Femur (tissue), 1 donor: ENCODE data around the gene SCARB1.

Experiments used
- DNase-seq: peaks from one replicate; pipeline ENCODE4 v3.0.0-alpha.2; 2017

The SCARB1 gene

GRCh38 chr12:124790650-124791400, 72.8 kb downstream of the SCARB1 start:
- DNase-seq, result no peak

- DNase-seq, result no peak
Observed at GRCh38 chr12:124788936-124789555, 74.6 kb downstream of the SCARB1 start.

GRCh38 chr12:124786061-124786964, 77.4 kb downstream of the SCARB1 start:
- DNase-seq, result peak; percentile 93

- DNase-seq, result no peak
Observed at GRCh38 chr12:124784871-124785572, 78.6 kb downstream of the SCARB1 start.

GRCh38 chr12:124783087-124783486, 80.6 kb downstream of the SCARB1 start:
- DNase-seq, result no peak

- no peak for DNase-seq
Observed at GRCh38 chr12:124782132-124782531, 81.5 kb downstream of the SCARB1 start.

GRCh38 chr12:124780752-124781685, 82.6 kb downstream of the SCARB1 start:
- no peak for DNase-seq

- DNase-seq, result no peak
Observed at GRCh38 chr12:124780336-124780735, 83.3 kb downstream of the SCARB1 start.

- DNase-seq, result no peak
Observed at GRCh38 chr12:124779161-124780141, 84.2 kb downstream of the SCARB1 start.

GRCh38 chr12:124778411-124778810, 85.3 kb downstream of the SCARB1 start:
- no peak for DNase-seq

GRCh38 chr12:124777399-124778372, 86.0 kb downstream of the SCARB1 start:
- DNase-seq, result no peak

GRCh38 chr12:124776125-124776513, 87.5 kb downstream of the SCARB1 start:
- DNase-seq, result no peak

- peak; percentile 77 for DNase-seq
Observed at GRCh38 chr12:124774462-124775167, 89.0 kb downstream of the SCARB1 start.

GRCh38 chr12:124774054-124774461, 89.6 kb downstream of the SCARB1 start:
- DNase-seq, result no peak

GRCh38 chr12:124772289-124773170, 91.1 kb downstream of the SCARB1 start:
- no peak for DNase-seq

GRCh38 chr12:124771462-124772288, 92.0 kb downstream of the SCARB1 start:
- DNase-seq, result peak; percentile 90
